WTC11 (cell line): ENCODE data around the gene MAP6. TPM values are rescaled to one million over a fixed set of nuclear protein-coding genes. Genes with fewer than 3 reads are reported as not detected.

Experiments used
- ATAC-seq: fragments of 200-7000 bp; cut with Tn5 transposase; 2 replicates; pipeline ENCODE4 v1.10.0; 2021; ENCODE audit warnings: mild to moderate bottlenecking, moderate library complexity
- CTCF ChIA-PET: fragments of 300-600 bp; sonication (Branson Sonifier 250); formaldehyde crosslinking; loops from one replicate; lab custom pipeline; 2021; ENCODE audit warnings: antibody characterized with exemption; lab: Charles Lee
- POLR2A ChIA-PET: fragments of 350-600 bp; sonication (Branson Sonifier 250); formaldehyde crosslinking; loops from one replicate; lab custom pipeline; 2021; ENCODE audit warnings: antibody characterized with exemption; lab: Charles Lee
- DNase-seq: peaks from one replicate; pipeline ENCODE4 v3.0.0; 2021; ENCODE audit warnings: low spot score
- H3K27ac Mint-ChIP-seq: 2 replicates; pipeline ENCODE4 v1.8.0; 2021; ENCODE audit warnings: mixed read lengths
- H3K27me3 Mint-ChIP-seq: 2 replicates; pipeline ENCODE4 v1.8.0; 2021; ENCODE audit warnings: low read depth, mild to moderate bottlenecking, moderate library complexity, mixed read lengths
- H3K36me3 Mint-ChIP-seq: 2 replicates; pipeline ENCODE4 v1.8.0; 2021; ENCODE audit warnings: mixed read lengths
- H3K4me1 Mint-ChIP-seq: 2 replicates; pipeline ENCODE4 v1.8.0; 2022; ENCODE audit warnings: mixed read lengths
- H3K4me3 Mint-ChIP-seq: 2 replicates; pipeline ENCODE4 v1.8.0; 2021; ENCODE audit warnings: mild to moderate bottlenecking, moderate library complexity, mixed read lengths
- H3K9me3 Mint-ChIP-seq: 2 replicates; pipeline ENCODE4 v1.8.0; 2021; ENCODE audit warnings: mixed read lengths
- CREM ChIP-seq: sonication (generic); formaldehyde crosslinking; IDR thresholded peaks from 2 replicates; pipeline ENCODE4 v1.8.1; 2022; ENCODE audit warnings: mild to moderate bottlenecking, missing genetic modification reagents, moderate library complexity
- GTF2I ChIP-seq: fragments of 250-450 bp; sonication (Bioruptor Pico); conservative IDR thresholded peaks from 2 replicates; pipeline ENCODE4 v1.4.0; 2021; ENCODE audit warnings: mild to moderate bottlenecking
- IRF2 ChIP-seq: sonication (generic); formaldehyde crosslinking; IDR thresholded peaks from 2 replicates; pipeline ENCODE4 v1.8.0; 2022; ENCODE audit warnings: low read depth, missing genetic modification reagents, borderline replicate concordance
- MYBL2 ChIP-seq: sonication (generic); formaldehyde crosslinking; IDR thresholded peaks from 2 replicates; pipeline ENCODE4 v1.8.1; 2023; ENCODE audit warnings: mild to moderate bottlenecking, moderate library complexity, missing genetic modification reagents
- NR3C1 ChIP-seq: sonication (generic); formaldehyde crosslinking; conservative IDR thresholded peaks from 2 replicates; pipeline ENCODE4 v1.8.1; 2023; ENCODE audit warnings: low read depth, mild to moderate bottlenecking, missing genetic modification reagents
- RELA ChIP-seq: sonication (generic); formaldehyde crosslinking; IDR thresholded peaks from 2 replicates; pipeline ENCODE4 v1.8.1; 2022; ENCODE audit warnings: missing genetic modification reagents, mild to moderate bottlenecking, borderline replicate concordance
- SMAD3 ChIP-seq: sonication (generic); formaldehyde crosslinking; IDR thresholded peaks from 2 replicates; pipeline ENCODE4 v1.8.0; 2022; ENCODE audit warnings: missing genetic modification reagents, mild to moderate bottlenecking, borderline replicate concordance
- SMAD4 ChIP-seq: sonication (generic); formaldehyde crosslinking; IDR thresholded peaks from 2 replicates; pipeline ENCODE4 v1.8.0; 2022; ENCODE audit warnings: mild to moderate bottlenecking, missing genetic modification reagents
- SOX15 ChIP-seq: fragments of 250-450 bp; sonication (Bioruptor Pico); IDR thresholded peaks from 2 replicates; pipeline ENCODE4 v1.9.0; 2021; ENCODE audit warnings: mild to moderate bottlenecking
- STAT6 ChIP-seq: sonication (generic); formaldehyde crosslinking; conservative IDR thresholded peaks from 2 replicates; pipeline ENCODE4 v1.8.1; 2023; ENCODE audit warnings: mild to moderate bottlenecking, low read depth, missing genetic modification reagents, moderate library complexity
- TCF7 ChIP-seq: sonication (generic); formaldehyde crosslinking; IDR thresholded peaks from 2 replicates; pipeline ENCODE4 v1.8.0; 2022; ENCODE audit warnings: mild to moderate bottlenecking, low read depth, missing genetic modification reagents, moderate library complexity
- USF2 ChIP-seq: sonication (generic); formaldehyde crosslinking; IDR thresholded peaks from 2 replicates; pipeline ENCODE4 v1.8.1; 2023; ENCODE audit warnings: mild to moderate bottlenecking, missing genetic modification reagents, moderate library complexity
- ZBTB21 ChIP-seq: sonication (generic); formaldehyde crosslinking; IDR thresholded peaks from 2 replicates; pipeline ENCODE4 v1.8.1; 2023; ENCODE audit warnings: mild to moderate bottlenecking, missing genetic modification reagents, borderline replicate concordance
- ZNF317 ChIP-seq: sonication (generic); formaldehyde crosslinking; IDR thresholded peaks from 2 replicates; pipeline ENCODE4 v1.8.1; 2023; ENCODE audit warnings: low read depth, mild to moderate bottlenecking, moderate library complexity, missing genetic modification reagents, borderline replicate concordance
- ZNF532 ChIP-seq: fragments of 250-450 bp; sonication (Bioruptor Pico); IDR thresholded peaks from 2 replicates; pipeline ENCODE4 v1.9.0; 2021; ENCODE audit warnings: mild to moderate bottlenecking, borderline replicate concordance
- ZSCAN18 ChIP-seq: fragments of 250-450 bp; sonication (Bioruptor Pico); IDR thresholded peaks from 2 replicates; pipeline ENCODE4 v2.1.2; 2022; ENCODE audit warnings: mild to moderate bottlenecking, moderate library complexity
- total RNA-seq: library from RNA; stranded (reverse); gene quantifications from 3 replicates; pipeline ENCODE4 v1.2.3, GENCODE V29; 2021
- TF ChIP-seq, protein P1 (sequence below): fragments of 200-600 bp; IDR thresholded peaks from 2 replicates; pipeline ENCODE4 v1.8.0; 2022; ENCODE audit warnings: antibody characterized with exemption
- TF ChIP-seq, protein P2 (sequence below): sonication (generic); formaldehyde crosslinking; IDR thresholded peaks from 2 replicates; pipeline ENCODE4 v1.8.1; 2023; ENCODE audit warnings: mild to moderate bottlenecking, missing genetic modification reagents
- TF ChIP-seq, protein P3 (sequence below): sonication (generic); formaldehyde crosslinking; IDR thresholded peaks from 2 replicates; pipeline ENCODE4 v1.8.0; 2023; ENCODE audit warnings: missing genetic modification reagents
- TF ChIP-seq, protein P4 (sequence below): sonication (generic); formaldehyde crosslinking; IDR thresholded peaks from 2 replicates; pipeline ENCODE4 v1.8.1; 2023; ENCODE audit warnings: mild to moderate bottlenecking, missing genetic modification reagents, moderate library complexity

Gene MAP6
- total RNA-seq, 1 experiment from 2014 or later, result 0.90 TPM

DNA sequence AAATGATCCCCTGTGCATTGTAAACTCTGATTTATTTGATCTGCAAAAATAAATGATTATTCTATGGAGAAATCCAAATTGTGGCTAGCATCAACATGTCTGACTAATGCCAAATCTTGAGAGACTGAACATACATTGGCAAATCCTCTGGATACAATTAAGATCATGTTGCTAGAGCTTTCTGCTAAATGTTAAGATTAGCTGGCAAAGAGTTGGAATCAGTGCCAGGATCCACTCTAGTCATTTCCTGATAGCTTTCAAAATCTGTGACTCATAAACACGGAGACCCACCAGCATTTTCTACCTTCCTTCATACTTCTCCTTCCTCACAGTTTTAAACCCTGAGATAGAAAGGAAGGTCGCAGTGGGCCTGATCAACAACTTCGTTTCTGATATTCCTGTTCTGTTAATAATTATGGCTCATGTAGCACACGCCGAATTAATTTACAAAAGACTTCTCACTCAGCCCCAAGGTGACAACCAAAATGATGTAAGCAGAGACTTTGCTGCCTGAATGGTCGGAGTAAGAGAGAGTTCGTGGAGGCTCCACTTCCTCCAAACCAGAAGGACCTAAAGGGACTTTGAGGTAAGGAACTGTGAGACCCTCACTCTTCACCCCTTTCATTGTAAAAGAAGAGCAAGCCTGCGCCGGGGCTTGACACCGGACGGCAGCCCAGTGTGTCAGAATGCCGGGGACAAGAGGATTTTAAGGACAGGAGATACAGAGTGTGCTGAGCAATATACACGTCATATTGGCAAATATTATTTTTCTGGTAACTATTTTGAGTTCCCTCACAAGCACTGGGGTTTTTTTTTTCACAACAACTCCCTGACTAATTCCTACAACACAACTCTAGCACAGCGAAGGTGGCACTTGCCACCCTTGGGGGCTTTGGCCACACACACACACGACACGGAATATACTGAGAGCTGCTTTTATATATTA lies 64.8 kb downstream of the MAP6 start (continued):
- no peak for TF ChIP-seq ZNF532 (CRISPR knock-in tag)
- no peak for TF ChIP-seq STAT6 (CRISPR knock-in tag)
- TF ChIP-seq ZNF317 (CRISPR knock-in tag), result no peak
- TF ChIP-seq, protein P1, sequence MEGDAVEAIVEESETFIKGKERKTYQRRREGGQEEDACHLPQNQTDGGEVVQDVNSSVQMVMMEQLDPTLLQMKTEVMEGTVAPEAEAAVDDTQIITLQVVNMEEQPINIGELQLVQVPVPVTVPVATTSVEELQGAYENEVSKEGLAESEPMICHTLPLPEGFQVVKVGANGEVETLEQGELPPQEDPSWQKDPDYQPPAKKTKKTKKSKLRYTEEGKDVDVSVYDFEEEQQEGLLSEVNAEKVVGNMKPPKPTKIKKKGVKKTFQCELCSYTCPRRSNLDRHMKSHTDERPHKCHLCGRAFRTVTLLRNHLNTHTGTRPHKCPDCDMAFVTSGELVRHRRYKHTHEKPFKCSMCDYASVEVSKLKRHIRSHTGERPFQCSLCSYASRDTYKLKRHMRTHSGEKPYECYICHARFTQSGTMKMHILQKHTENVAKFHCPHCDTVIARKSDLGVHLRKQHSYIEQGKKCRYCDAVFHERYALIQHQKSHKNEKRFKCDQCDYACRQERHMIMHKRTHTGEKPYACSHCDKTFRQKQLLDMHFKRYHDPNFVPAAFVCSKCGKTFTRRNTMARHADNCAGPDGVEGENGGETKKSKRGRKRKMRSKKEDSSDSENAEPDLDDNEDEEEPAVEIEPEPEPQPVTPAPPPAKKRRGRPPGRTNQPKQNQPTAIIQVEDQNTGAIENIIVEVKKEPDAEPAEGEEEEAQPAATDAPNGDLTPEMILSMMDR, result no peak
- no peak for TF ChIP-seq CREM (CRISPR knock-in tag)
- TF ChIP-seq SMAD4, result no peak
- TF ChIP-seq SOX15 (CRISPR knock-in tag), result no peak
- TF ChIP-seq TCF7 (CRISPR knock-in tag), result no peak

GRCh38 chr11:75602951-75603350 lies 65.9 kb downstream of the MAP6 start:
- DNase-seq (no peak), ATAC-seq (no peak; the same call in 1 of the 2 replicates)
- peaks cover 4% of the 10 kb centered on the region; the same call in 1 of the 2 replicates for H3K27me3 Mint-ChIP-seq
- H3K4me3 Mint-ChIP-seq, result no peak overlapping the region
- no peaks in the 10 kb centered on the region for H3K36me3 Mint-ChIP-seq
- ChIA-PET CTCF (interaction anchor here (0.8 to 1.5 kb wide), 5 partner anchors 30 to 158 kb away, joined by 3 to 4 read pairs (median 3); no protein-coding TSS in a partner anchor), POLR2A (no interaction called here)
- H3K9me3 Mint-ChIP-seq, result no peaks in the 10 kb centered on the region
- H3K27ac Mint-ChIP-seq, result no peak overlapping the region
- H3K4me1 Mint-ChIP-seq, result peaks cover 11% of the 10 kb centered on the region
- TF ChIP-seq, protein P2, sequence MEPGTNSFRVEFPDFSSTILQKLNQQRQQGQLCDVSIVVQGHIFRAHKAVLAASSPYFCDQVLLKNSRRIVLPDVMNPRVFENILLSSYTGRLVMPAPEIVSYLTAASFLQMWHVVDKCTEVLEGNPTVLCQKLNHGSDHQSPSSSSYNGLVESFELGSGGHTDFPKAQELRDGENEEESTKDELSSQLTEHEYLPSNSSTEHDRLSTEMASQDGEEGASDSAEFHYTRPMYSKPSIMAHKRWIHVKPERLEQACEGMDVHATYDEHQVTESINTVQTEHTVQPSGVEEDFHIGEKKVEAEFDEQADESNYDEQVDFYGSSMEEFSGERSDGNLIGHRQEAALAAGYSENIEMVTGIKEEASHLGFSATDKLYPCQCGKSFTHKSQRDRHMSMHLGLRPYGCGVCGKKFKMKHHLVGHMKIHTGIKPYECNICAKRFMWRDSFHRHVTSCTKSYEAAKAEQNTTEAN (CRISPR knock-in tag), result no peak
- TF ChIP-seq IRF2 (CRISPR knock-in tag) (no peak), ZSCAN18 (CRISPR knock-in tag) (no peak), SMAD4 (no peak), CREM (CRISPR knock-in tag) (no peak), ZBTB21 (CRISPR knock-in tag) (no peak), GTF2I (no peak), NR3C1 (CRISPR knock-in tag) (no peak), USF2 (no peak), MYBL2 (CRISPR knock-in tag) (no peak), SMAD3 (no peak), RELA (CRISPR knock-in tag) (no peak)
- TF ChIP-seq, protein P3, sequence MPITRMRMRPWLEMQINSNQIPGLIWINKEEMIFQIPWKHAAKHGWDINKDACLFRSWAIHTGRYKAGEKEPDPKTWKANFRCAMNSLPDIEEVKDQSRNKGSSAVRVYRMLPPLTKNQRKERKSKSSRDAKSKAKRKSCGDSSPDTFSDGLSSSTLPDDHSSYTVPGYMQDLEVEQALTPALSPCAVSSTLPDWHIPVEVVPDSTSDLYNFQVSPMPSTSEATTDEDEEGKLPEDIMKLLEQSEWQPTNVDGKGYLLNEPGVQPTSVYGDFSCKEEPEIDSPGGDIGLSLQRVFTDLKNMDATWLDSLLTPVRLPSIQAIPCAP (CRISPR knock-in tag), result no peak
- TF ChIP-seq, protein P4, sequence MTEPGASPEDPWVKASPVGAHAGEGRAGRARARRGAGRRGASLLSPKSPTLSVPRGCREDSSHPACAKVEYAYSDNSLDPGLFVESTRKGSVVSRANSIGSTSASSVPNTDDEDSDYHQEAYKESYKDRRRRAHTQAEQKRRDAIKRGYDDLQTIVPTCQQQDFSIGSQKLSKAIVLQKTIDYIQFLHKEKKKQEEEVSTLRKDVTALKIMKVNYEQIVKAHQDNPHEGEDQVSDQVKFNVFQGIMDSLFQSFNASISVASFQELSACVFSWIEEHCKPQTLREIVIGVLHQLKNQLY (CRISPR knock-in tag), result no peak
